ENCODE results near the gene CLIC5. TPM values are rescaled to one million over a fixed set of nuclear protein-coding genes. Genes with fewer than 3 reads are reported as not detected.

CLIC5 gene
- total RNA-seq, 2 donors from 2014 or later: 2.2 to 2.6 TPM

DNA sequence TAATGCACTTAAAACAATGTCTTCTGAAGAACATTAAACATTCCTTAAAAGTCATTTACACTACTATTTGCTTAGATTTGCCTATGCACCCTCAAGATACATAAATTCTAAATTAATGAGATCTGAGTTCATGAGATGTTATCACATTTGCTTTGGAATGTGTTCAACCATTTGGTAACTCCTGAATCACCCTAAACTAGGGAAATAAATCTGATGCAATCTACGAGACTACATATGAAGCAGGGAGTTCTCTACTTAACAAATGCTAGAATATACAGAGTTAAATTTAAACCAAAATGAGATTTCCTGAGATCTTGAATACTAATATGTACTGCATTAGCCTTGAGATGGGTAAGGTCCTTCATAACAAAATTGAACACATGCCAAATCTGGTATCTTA is 170.1 kb downstream of the CLIC5 start:
- Histone ChIP-seq H3K27ac (no peak overlapping the region), H3K36me3 (no peaks in the 10 kb centered on the region), H3K4me1 (ENCODE audit: control insufficient read depth in 1 of 2, low read depth in 2 of 2) (no peaks in the 10 kb centered on the region), H3K27me3 (replicated peaks; ENCODE audit: insufficient read depth) (no peaks in the 10 kb centered on the region), H3K9me3 (no peaks in the 10 kb centered on the region), H3K4me3 (no peak overlapping the region)
- no peak for ATAC-seq (ENCODE audit: insufficient number of reproducible peaks, low FRiP score, low read depth)
- TF ChIP-seq, protein P1, sequence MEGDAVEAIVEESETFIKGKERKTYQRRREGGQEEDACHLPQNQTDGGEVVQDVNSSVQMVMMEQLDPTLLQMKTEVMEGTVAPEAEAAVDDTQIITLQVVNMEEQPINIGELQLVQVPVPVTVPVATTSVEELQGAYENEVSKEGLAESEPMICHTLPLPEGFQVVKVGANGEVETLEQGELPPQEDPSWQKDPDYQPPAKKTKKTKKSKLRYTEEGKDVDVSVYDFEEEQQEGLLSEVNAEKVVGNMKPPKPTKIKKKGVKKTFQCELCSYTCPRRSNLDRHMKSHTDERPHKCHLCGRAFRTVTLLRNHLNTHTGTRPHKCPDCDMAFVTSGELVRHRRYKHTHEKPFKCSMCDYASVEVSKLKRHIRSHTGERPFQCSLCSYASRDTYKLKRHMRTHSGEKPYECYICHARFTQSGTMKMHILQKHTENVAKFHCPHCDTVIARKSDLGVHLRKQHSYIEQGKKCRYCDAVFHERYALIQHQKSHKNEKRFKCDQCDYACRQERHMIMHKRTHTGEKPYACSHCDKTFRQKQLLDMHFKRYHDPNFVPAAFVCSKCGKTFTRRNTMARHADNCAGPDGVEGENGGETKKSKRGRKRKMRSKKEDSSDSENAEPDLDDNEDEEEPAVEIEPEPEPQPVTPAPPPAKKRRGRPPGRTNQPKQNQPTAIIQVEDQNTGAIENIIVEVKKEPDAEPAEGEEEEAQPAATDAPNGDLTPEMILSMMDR (IDR thresholded peaks at IDR 0.05): no peak
- DNase-seq (ENCODE audit: low spot score): no peak

DNA sequence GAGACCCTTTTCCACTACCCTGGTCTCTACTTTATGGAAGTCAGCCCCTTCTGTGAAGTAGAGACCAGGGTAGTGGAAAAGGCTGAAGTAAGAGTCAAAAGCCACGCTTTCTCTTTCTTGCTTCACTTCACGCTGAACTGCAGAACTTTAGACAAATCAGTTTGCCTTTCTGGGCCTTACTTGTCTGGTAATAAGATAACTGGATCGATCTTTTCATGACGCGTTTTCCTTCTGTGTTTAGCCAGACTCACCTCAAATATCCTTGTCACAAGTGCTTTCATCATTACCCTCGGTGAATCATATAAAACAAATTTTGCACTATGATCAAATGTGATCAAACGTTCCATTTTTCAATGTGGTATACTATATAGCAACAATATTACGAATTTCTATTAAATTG is 170.7 kb downstream of the CLIC5 start:
- TF ChIP-seq, protein P1 (IDR thresholded peaks at IDR 0.05): no peak
- no peak overlapping the region for H3K4me3 ChIP-seq
- H3K9me3 ChIP-seq: no peaks in the 10 kb centered on the region
- no peaks in the 10 kb centered on the region for H3K4me1 ChIP-seq (ENCODE audit: control insufficient read depth in 1 of 2, low read depth in 2 of 2)
- H3K36me3 ChIP-seq: no peaks in the 10 kb centered on the region
- H3K27ac ChIP-seq: no peak overlapping the region
- no peak for DNase-seq (ENCODE audit: low spot score)
- no peaks in the 10 kb centered on the region for H3K27me3 ChIP-seq (replicated peaks; ENCODE audit: insufficient read depth)
- no peak for ATAC-seq (ENCODE audit: insufficient number of reproducible peaks, low FRiP score, low read depth)

DNA sequence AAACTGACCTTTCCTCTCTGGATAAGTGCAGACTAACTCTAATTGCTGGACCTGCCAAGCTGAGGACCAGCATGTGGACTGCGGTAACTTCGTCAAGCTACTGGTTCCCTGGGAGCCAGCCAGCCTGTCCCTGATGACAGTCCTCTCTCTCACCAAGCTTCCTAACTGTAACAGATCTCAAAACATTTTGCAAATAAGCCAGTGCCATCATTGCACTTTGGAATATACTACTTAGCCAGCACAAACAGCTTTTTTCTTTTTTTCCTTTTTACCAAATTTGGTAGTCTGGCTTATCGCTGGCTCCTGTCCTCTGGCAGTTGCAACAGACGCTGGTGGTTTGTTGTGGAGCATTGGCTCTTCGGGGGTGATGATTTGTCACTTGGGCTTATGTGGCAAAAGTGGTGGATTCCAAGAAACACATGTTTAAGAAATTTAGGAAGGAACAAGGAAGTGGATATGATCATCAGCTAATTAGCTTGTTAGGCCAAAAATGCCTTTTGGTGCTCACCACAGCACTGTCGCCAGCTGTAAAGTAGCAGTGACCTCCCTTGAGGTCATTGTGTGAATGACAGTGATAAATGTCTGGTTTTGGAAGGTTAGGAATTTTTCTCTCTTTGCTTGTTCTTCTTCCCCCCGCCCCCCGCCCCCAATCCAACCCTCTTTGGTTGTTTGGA is 171.7 kb downstream of the CLIC5 start:
- H3K4me3 ChIP-seq: no peak overlapping the region
- H3K36me3 ChIP-seq: no peaks in the 10 kb centered on the region
- TF ChIP-seq, protein P1 (IDR thresholded peaks at IDR 0.05): no peak
- H3K27ac ChIP-seq: no peak overlapping the region
- DNase-seq (ENCODE audit: low spot score) (no peak), ATAC-seq (ENCODE audit: insufficient number of reproducible peaks, low FRiP score, low read depth) (no peak)
- no peaks in the 10 kb centered on the region for H3K4me1 ChIP-seq (ENCODE audit: control insufficient read depth in 1 of 2, low read depth in 2 of 2)
- no peaks in the 10 kb centered on the region for H3K27me3 ChIP-seq (replicated peaks; ENCODE audit: insufficient read depth)
- H3K9me3 ChIP-seq: no peaks in the 10 kb centered on the region

DNA sequence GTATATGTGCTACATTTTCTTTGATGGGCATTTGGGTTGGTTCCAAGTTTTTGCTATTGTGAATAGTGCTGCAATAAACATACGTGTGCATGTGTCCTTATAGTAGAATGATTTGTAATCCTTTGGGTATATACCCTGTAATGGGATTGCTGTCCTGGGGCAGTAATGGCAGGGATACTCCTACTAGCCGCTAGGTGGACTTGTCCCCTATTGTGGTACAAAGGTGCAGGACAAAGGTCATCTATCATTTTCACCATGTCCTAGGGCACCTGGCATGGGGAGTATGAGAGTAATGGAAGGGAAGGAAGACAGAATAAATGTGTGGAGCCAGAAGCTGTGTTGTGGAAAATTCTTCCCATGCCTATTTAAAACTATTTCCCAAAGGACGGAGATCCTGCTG is 174.6 kb downstream of the CLIC5 start:
- Histone ChIP-seq H3K27ac (no peak overlapping the region), H3K4me1 (ENCODE audit: control insufficient read depth in 1 of 2, low read depth in 2 of 2) (no peaks in the 10 kb centered on the region), H3K9me3 (no peaks in the 10 kb centered on the region), H3K4me3 (no peak overlapping the region), H3K36me3 (no peaks in the 10 kb centered on the region), H3K27me3 (replicated peaks; ENCODE audit: insufficient read depth) (no peaks in the 10 kb centered on the region)
- no peak for ATAC-seq (ENCODE audit: insufficient number of reproducible peaks, low FRiP score, low read depth)
- no peak for DNase-seq (ENCODE audit: low spot score)
- TF ChIP-seq, protein P1 (IDR thresholded peaks at IDR 0.05): no peak

DNA sequence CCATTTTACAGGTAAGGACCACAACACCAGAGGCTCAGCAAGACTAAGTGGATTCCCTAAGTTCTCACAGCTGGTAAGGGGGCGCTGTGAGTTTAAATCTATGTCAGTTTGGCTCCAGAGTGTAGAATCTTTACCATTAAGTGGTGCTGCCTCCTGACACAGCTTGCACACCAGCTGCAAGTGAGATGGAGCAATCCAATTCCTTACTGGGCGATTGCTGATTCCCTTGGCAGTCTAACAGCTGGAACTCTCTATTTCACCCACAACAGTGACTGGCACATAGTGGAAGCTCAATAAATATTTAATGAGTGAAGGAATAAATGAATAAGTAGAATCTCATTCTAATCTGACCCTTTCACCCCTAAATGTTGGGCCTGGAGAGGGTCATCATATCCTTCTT is 176.7 kb downstream of the CLIC5 start:
- Histone ChIP-seq H3K4me1 (ENCODE audit: control insufficient read depth in 1 of 2, low read depth in 2 of 2) (no peaks in the 10 kb centered on the region), H3K9me3 (no peaks in the 10 kb centered on the region), H3K27ac (no peak overlapping the region), H3K4me3 (no peak overlapping the region), H3K27me3 (replicated peaks; ENCODE audit: insufficient read depth) (no peaks in the 10 kb centered on the region), H3K36me3 (no peaks in the 10 kb centered on the region)
- DNase-seq (ENCODE audit: low spot score) (no peak), ATAC-seq (ENCODE audit: insufficient number of reproducible peaks, low FRiP score, low read depth) (no peak)
- TF ChIP-seq, protein P1 (IDR thresholded peaks at IDR 0.05): no peak

Measured in thoracic aorta (tissue), 2 donors.